Measurements from ENCODE around the gene CRYBA2.

DNA sequence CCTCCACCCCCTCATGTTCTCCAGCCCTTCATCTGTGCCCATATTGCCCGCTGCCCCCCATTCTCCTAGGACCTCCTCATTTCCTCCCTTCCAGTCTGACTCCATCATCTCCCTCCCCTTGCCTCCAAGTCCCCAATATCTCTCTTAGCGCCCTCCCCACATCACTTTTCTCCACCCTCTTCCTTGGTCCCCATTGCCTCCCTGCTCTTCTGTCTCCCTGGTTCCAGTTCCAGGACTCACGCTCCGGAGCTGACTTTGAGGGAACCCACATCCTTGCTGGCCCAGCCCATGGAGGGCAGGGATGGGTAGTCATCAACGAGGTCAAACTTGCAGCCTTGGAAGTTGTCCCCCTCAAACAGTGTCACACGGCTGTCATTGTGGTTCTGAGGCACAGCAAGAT is 2.6 kb downstream of the CRYBA2 start:
- TF ChIP-seq, protein P1, sequence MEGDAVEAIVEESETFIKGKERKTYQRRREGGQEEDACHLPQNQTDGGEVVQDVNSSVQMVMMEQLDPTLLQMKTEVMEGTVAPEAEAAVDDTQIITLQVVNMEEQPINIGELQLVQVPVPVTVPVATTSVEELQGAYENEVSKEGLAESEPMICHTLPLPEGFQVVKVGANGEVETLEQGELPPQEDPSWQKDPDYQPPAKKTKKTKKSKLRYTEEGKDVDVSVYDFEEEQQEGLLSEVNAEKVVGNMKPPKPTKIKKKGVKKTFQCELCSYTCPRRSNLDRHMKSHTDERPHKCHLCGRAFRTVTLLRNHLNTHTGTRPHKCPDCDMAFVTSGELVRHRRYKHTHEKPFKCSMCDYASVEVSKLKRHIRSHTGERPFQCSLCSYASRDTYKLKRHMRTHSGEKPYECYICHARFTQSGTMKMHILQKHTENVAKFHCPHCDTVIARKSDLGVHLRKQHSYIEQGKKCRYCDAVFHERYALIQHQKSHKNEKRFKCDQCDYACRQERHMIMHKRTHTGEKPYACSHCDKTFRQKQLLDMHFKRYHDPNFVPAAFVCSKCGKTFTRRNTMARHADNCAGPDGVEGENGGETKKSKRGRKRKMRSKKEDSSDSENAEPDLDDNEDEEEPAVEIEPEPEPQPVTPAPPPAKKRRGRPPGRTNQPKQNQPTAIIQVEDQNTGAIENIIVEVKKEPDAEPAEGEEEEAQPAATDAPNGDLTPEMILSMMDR (IDR thresholded peaks at IDR 0.05; ENCODE audit: control extremely low read depth in 1 of 3, insufficient read depth in 1 of 3, low read depth in 1 of 3, low read length in 3 of 3) = no peak
- TF ChIP-seq RXRA (IDR thresholded peaks at IDR 0.05; ENCODE audit: insufficient read depth, low read depth, low read length) (no peak), TBP (IDR thresholded peaks at IDR 0.05; ENCODE audit: low read depth, low read length) (no peak), EGR1 (IDR thresholded peaks at IDR 0.05; ENCODE audit: borderline replicate concordance, low read depth, low read length) (no peak), HDAC6 (IDR thresholded peaks at IDR 0.05; ENCODE audit: low read depth, low read length) (no peak), EZH2 (IDR thresholded peaks at IDR 0.05; ENCODE audit: low read depth, low read length, severe bottlenecking) (peak; percentile 3), EP300 (IDR thresholded peaks at IDR 0.05; ENCODE audit: borderline replicate concordance in 1 of 2, low read depth in 2 of 2, low read length in 2 of 2) (no peak)
